Measurements from ENCODE around the gene GRIP1. TPM values are rescaled to one million over a fixed set of nuclear protein-coding genes. Genes with fewer than 3 reads are reported as not detected.

GRIP1 gene
- total RNA-seq, 2 experiments from 2014 or later: 0.61 to 1.9 TPM

- peaks cover 17% of the 10 kb centered on the region for H3K27me3 Mint-ChIP-seq
- no peak overlapping the region for H3K4me3 Mint-ChIP-seq
- no peak overlapping the region for H3K27ac Mint-ChIP-seq
- peaks cover 2% of the 10 kb centered on the region for H3K4me1 Mint-ChIP-seq
- no peak for ATAC-seq
- CTCF ChIA-PET: interaction anchor here (0.7 kb wide), 1 partner anchor 241 kb away, joined by 4 read pairs; no protein-coding TSS in a partner anchor
- DNase-seq: no peak
- no peaks in the 10 kb centered on the region for H3K36me3 Mint-ChIP-seq
- H3K9me3 Mint-ChIP-seq (ENCODE audit: low read depth): no peaks in the 10 kb centered on the region
Observed at GRCh38 chr12:66661357-66661756, 17.5 kb downstream of the GRIP1 start.

- no peaks in the 10 kb centered on the region for H3K4me1 Mint-ChIP-seq
- no peak for ATAC-seq
Observed at GRCh38 chr12:66653796-66654195, 25.1 kb downstream of the GRIP1 start.

GRCh38 chr12:66648033-66648735 lies 30.7 kb downstream of the GRIP1 start:
- no peak overlapping the region for H3K27ac Mint-ChIP-seq
- H3K4me1 Mint-ChIP-seq: no peaks in the 10 kb centered on the region
- ATAC-seq: no peak
- H3K27me3 Mint-ChIP-seq: no peaks in the 10 kb centered on the region
- CTCF ChIA-PET: no interaction called here
- no peaks in the 10 kb centered on the region for H3K36me3 Mint-ChIP-seq
- H3K9me3 Mint-ChIP-seq (ENCODE audit: low read depth): no peaks in the 10 kb centered on the region
- H3K4me3 Mint-ChIP-seq: no peak overlapping the region
- DNase-seq: no peak

More at GRCh38 chr12:66653796-66654195, 25.1 kb downstream of the GRIP1 start:
- Mint-ChIP-seq H3K27ac (no peak overlapping the region), H3K27me3 (peaks cover 11% of the 10 kb centered on the region), H3K36me3 (no peaks in the 10 kb centered on the region), H3K4me3 (no peak overlapping the region), H3K9me3 (ENCODE audit: low read depth) (no peaks in the 10 kb centered on the region)
- CTCF ChIA-PET: no interaction called here
- DNase-seq: no peak

GRCh38 chr12:66647034-66647691 lies 31.7 kb downstream of the GRIP1 start:
- Mint-ChIP-seq H3K9me3 (ENCODE audit: low read depth) (no peaks in the 10 kb centered on the region), H3K27ac (no peak overlapping the region), H3K36me3 (no peaks in the 10 kb centered on the region), H3K4me3 (no peak overlapping the region), H3K4me1 (no peaks in the 10 kb centered on the region), H3K27me3 (no peaks in the 10 kb centered on the region)
- CTCF ChIA-PET: no interaction called here
- DNase-seq (no peak), ATAC-seq (no peak)

- Mint-ChIP-seq H3K27ac (no peak overlapping the region), H3K27me3 (peaks cover 3% of the 10 kb centered on the region), H3K9me3 (ENCODE audit: low read depth) (no peaks in the 10 kb centered on the region), H3K36me3 (no peaks in the 10 kb centered on the region), H3K4me1 (no peaks in the 10 kb centered on the region), H3K4me3 (no peak overlapping the region)
- DNase-seq (no peak), ATAC-seq (no peak)
- CTCF ChIA-PET: no interaction called here
Observed at GRCh38 chr12:66644151-66644550, 34.7 kb downstream of the GRIP1 start.

GRCh38 chr12:66640691-66641460 lies 38.0 kb downstream of the GRIP1 start:
- CTCF ChIA-PET: no interaction called here
- no peaks in the 10 kb centered on the region for H3K4me1 Mint-ChIP-seq

GRCh38 chr12:66638666-66639065 lies 40.2 kb downstream of the GRIP1 start:
- no peak overlapping the region for H3K27ac Mint-ChIP-seq
- H3K36me3 Mint-ChIP-seq: no peaks in the 10 kb centered on the region
- H3K9me3 Mint-ChIP-seq (ENCODE audit: low read depth): no peaks in the 10 kb centered on the region
- no peak for ATAC-seq
- peaks cover 3% of the 10 kb centered on the region for H3K27me3 Mint-ChIP-seq
- no peak for DNase-seq
- no peak overlapping the region for H3K4me3 Mint-ChIP-seq
- no peaks in the 10 kb centered on the region for H3K4me1 Mint-ChIP-seq
- CTCF ChIA-PET: interaction anchor here (1.0 kb wide), 1 partner anchor 10 kb away, joined by 4 read pairs; no protein-coding TSS in a partner anchor

More at GRCh38 chr12:66640691-66641460, 38.0 kb downstream of the GRIP1 start:
- DNase-seq: no peak
- H3K27me3 Mint-ChIP-seq: peaks cover 3% of the 10 kb centered on the region
- no peak overlapping the region for H3K4me3 Mint-ChIP-seq
- no peak for ATAC-seq
- H3K9me3 Mint-ChIP-seq (ENCODE audit: low read depth): no peaks in the 10 kb centered on the region
- H3K27ac Mint-ChIP-seq: no peak overlapping the region
- no peaks in the 10 kb centered on the region for H3K36me3 Mint-ChIP-seq

GRCh38 chr12:66637699-66638301 lies 41.1 kb downstream of the GRIP1 start:
- H3K4me1 Mint-ChIP-seq: no peaks in the 10 kb centered on the region
- no peak overlapping the region for H3K27ac Mint-ChIP-seq
- H3K36me3 Mint-ChIP-seq: no peaks in the 10 kb centered on the region
- ATAC-seq: no peak
- CTCF ChIA-PET: no interaction called here
- H3K4me3 Mint-ChIP-seq: no peak overlapping the region
- DNase-seq: no peak
- peaks cover 5% of the 10 kb centered on the region for H3K27me3 Mint-ChIP-seq
- H3K9me3 Mint-ChIP-seq (ENCODE audit: low read depth): no peaks in the 10 kb centered on the region

GRCh38 chr12:66636771-66637170 lies 42.1 kb downstream of the GRIP1 start:
- no peaks in the 10 kb centered on the region for H3K4me1 Mint-ChIP-seq
- no peak overlapping the region for H3K4me3 Mint-ChIP-seq
- H3K9me3 Mint-ChIP-seq (ENCODE audit: low read depth): no peaks in the 10 kb centered on the region
- CTCF ChIA-PET: no interaction called here
- no peak overlapping the region for H3K27ac Mint-ChIP-seq
- no peaks in the 10 kb centered on the region for H3K36me3 Mint-ChIP-seq
- peaks cover 5% of the 10 kb centered on the region for H3K27me3 Mint-ChIP-seq
- DNase-seq (no peak), ATAC-seq (no peak)

- Mint-ChIP-seq H3K4me1 (no peaks in the 10 kb centered on the region), H3K27ac (no peak overlapping the region), H3K4me3 (no peak overlapping the region), H3K36me3 (no peaks in the 10 kb centered on the region), H3K27me3 (peaks cover 5% of the 10 kb centered on the region), H3K9me3 (ENCODE audit: low read depth) (no peaks in the 10 kb centered on the region)
- CTCF ChIA-PET: no interaction called here
- ATAC-seq (no peak), DNase-seq (no peak)
Observed at GRCh38 chr12:66633676-66634075, 45.2 kb downstream of the GRIP1 start.

- Mint-ChIP-seq H3K27me3 (peaks cover 5% of the 10 kb centered on the region), H3K4me3 (no peak overlapping the region), H3K27ac (no peak overlapping the region), H3K9me3 (ENCODE audit: low read depth) (no peaks in the 10 kb centered on the region), H3K4me1 (no peaks in the 10 kb centered on the region), H3K36me3 (no peaks in the 10 kb centered on the region)
- DNase-seq (no peak), ATAC-seq (no peak)
- CTCF ChIA-PET: interaction anchor here (1.6 kb wide), 1 partner anchor 9 kb away, joined by 4 read pairs; no protein-coding TSS in a partner anchor
Observed at GRCh38 chr12:66629138-66629870, 49.6 kb downstream of the GRIP1 start.

GRCh38 chr12:66627988-66628317 lies 50.9 kb downstream of the GRIP1 start:
- Mint-ChIP-seq H3K36me3 (no peaks in the 10 kb centered on the region), H3K27me3 (peaks cover 3% of the 10 kb centered on the region), H3K4me3 (no peak overlapping the region), H3K27ac (no peak overlapping the region), H3K9me3 (ENCODE audit: low read depth) (no peaks in the 10 kb centered on the region), H3K4me1 (no peaks in the 10 kb centered on the region)
- no peak for DNase-seq
- no peak for ATAC-seq
- CTCF ChIA-PET: interaction anchor here (1.6 kb wide), 1 partner anchor 11 kb away, joined by 4 read pairs; no protein-coding TSS in a partner anchor
